ENCODE data around the gene GPANK1. TPM values are rescaled to one million over a fixed set of nuclear protein-coding genes. Genes with fewer than 3 reads are reported as not detected.
A peak's percentile ranks its signal among the peaks of the same experiment; 100 is the strongest.

Gene GPANK1
- total and polyA plus RNA-seq, 10 donors = 12.4 to 21.3 (median 17.4) TPM

DNA sequence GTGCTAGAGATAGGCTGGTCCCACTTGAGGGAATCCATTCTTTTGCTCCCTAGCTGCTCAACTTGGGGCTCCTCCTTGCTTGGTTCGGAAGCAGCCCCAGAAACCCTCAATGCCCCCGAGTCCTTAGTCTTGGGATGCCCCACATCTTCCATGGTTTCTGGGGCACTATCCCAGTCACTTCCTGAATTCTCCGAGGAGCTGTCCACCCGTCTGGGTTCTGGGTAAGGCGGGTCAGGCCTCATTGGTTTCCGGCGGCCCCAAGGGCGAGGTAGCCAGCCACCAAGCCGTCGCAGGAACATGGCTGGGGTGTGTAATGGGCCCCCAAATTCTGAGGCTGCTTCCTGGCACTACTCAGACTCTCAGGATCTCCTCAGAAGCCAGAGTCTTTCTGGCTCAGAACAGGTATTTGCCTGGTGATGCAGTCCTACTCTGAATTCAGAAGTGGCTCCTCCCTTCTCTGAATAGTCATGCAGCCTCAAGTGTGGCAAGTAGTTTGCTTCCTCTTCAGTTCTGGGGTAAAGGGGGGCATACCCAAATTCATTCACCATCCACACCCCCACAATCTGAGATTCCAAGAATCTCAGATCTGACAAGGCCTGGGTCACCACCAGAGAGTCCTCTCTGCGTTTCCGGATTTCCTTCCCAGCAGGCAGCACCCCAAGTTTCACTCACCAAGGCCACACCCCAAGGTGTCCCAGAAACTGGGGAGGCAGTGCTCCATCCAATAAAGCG lies 5.0 kb downstream of the GPANK1 start:
- Histone ChIP-seq H3K27ac (peak overlapping the region; percentile 82 to 97 (median 94)), H3K4me3 (peak overlapping the region; percentile 61 to 96 (median 77)), H3K36me3 (peaks cover 0 to 72% (median 28%) of the 10 kb centered on the region in 6 donors), H3K4me1 (peaks cover 47 to 95% (median 79%) of the 10 kb centered on the region in 6 donors), H3K27me3 (replicated peaks in 1 of 7) (no peaks in the 10 kb centered on the region), H3K9me3 (no peaks in the 10 kb centered on the region)
- TF ChIP-seq POLR2AphosphoS5 (IDR thresholded peaks at IDR 0.05) = no peak
- TF ChIP-seq, protein P1, sequence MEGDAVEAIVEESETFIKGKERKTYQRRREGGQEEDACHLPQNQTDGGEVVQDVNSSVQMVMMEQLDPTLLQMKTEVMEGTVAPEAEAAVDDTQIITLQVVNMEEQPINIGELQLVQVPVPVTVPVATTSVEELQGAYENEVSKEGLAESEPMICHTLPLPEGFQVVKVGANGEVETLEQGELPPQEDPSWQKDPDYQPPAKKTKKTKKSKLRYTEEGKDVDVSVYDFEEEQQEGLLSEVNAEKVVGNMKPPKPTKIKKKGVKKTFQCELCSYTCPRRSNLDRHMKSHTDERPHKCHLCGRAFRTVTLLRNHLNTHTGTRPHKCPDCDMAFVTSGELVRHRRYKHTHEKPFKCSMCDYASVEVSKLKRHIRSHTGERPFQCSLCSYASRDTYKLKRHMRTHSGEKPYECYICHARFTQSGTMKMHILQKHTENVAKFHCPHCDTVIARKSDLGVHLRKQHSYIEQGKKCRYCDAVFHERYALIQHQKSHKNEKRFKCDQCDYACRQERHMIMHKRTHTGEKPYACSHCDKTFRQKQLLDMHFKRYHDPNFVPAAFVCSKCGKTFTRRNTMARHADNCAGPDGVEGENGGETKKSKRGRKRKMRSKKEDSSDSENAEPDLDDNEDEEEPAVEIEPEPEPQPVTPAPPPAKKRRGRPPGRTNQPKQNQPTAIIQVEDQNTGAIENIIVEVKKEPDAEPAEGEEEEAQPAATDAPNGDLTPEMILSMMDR (IDR thresholded peaks at IDR 0.05 in 8 of 11, conservative IDR thresholded peaks at IDR 0.05 in 3 of 11) = no peak
- TF ChIP-seq POLR2A (IDR thresholded peaks at IDR 0.05) = no peak
- intact Hi-C loops (cut with DNase I; ENCODE audit: low total_unique reads) = no loop called here
- peak; percentile 82 for DNase-seq
- WGBS, 5 donors = 22 to 36% (median 25%) methylated on average over 10 to 13 of the region's 13 CpGs

DNA sequence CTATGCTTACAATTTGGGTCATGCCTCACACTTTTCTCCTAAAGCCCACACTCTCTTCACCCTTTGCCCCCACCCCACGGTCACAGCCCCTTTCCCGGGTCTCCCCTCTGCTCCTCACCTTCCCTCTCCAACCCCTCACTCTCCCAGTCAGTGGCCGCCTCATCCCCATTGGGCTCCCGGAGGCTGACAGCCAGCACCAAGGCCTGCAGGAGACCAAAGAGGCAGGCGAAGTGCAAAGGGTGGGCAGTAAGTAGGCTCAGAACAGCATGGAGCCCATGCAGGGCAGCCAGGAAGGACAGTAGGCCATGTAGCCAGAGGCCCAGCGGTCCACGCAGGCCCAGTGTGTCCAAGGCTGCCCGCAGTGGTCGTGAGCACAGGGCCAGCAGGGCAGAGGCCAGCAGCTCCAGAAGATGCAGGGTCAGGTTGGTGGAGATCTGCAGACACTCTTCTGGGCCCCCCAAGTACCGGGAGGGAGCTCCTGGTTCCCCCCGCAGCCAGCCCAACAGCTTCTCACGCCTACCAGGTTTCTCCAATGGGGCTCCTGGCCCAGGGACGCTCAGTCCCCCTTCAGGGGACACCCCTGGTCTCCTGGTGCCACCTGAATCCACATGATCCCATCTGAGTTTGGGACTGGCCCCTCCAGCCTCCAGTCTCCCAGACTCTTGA lies 5.7 kb downstream of the GPANK1 start:
- no peaks in the 10 kb centered on the region for H3K27me3 ChIP-seq (replicated peaks in 1 of 7)
- intact Hi-C loops (cut with DNase I; ENCODE audit: low total_unique reads) = no loop called here
- TF ChIP-seq POLR2AphosphoS5 (IDR thresholded peaks at IDR 0.05) (peak in 1 of 3 donors; percentile 62), POLR2A (IDR thresholded peaks at IDR 0.05) (no peak)
- DNase-seq = no peak
- H3K4me1 ChIP-seq = peaks cover 45 to 96% (median 75%) of the 10 kb centered on the region in 6 donors
- WGBS, 5 donors = 77 to 86% (median 83%) methylated on average over 9 to 13 of the region's 13 CpGs
- peaks cover 0 to 74% (median 28%) of the 10 kb centered on the region in 6 donors for H3K36me3 ChIP-seq
- H3K27ac ChIP-seq = peak overlapping the region; percentile 82 to 97 (median 94)
- peak overlapping the region; percentile 61 to 96 (median 77) for H3K4me3 ChIP-seq
- H3K9me3 ChIP-seq = no peaks in the 10 kb centered on the region

DNA sequence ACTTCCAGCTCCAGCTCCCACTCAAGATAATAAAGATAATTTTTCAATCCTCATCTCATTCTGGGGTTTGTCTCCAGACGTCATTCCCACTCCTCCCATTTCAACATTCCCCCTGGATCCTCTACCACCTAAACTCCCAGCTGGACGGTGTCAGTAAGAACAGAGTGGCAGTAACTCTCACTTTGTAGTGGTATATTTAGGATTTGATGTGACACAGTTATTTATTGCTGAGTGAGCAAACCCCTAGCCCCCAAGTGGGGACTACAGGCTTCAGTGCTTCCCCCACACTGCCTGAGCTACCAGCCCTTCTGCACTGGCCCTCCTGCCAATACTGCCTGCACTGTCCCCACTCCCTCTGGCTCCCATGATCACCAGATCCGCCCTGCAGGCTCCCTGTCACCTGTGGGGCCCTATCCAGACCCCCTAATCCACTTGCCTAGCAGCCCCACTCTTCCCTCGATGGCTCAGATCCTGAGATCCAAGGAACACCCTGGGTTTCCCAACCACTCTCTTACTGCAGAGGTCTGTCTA lies 6.6 kb downstream of the GPANK1 start:
- TF ChIP-seq POLR2AphosphoS5 (IDR thresholded peaks at IDR 0.05) (no peak), POLR2A (IDR thresholded peaks at IDR 0.05) (no peak)
- TF ChIP-seq, protein P1 (IDR thresholded peaks at IDR 0.05 in 8 of 11, conservative IDR thresholded peaks at IDR 0.05 in 3 of 11) = no peak
- H3K36me3 ChIP-seq = peaks cover 0 to 65% (median 25%) of the 10 kb centered on the region in 6 donors
- intact Hi-C loops (cut with DNase I; ENCODE audit: low total_unique reads) = no loop called here
- no peaks in the 10 kb centered on the region for H3K27me3 ChIP-seq (replicated peaks in 1 of 7)
- peak overlapping the region in 2 of 8 donors; percentile 6 to 96 for H3K4me3 ChIP-seq
- WGBS, 5 donors = 82 to 89% (median 85%) methylated on average over 4 of the region's 4 CpGs
- peak overlapping the region in 4 of 8 donors; percentile 10 to 97 (median 94) for H3K27ac ChIP-seq
- peaks cover 42 to 96% (median 75%) of the 10 kb centered on the region in 6 donors for H3K4me1 ChIP-seq
- H3K9me3 ChIP-seq = no peaks in the 10 kb centered on the region
- no peak for DNase-seq

DNA sequence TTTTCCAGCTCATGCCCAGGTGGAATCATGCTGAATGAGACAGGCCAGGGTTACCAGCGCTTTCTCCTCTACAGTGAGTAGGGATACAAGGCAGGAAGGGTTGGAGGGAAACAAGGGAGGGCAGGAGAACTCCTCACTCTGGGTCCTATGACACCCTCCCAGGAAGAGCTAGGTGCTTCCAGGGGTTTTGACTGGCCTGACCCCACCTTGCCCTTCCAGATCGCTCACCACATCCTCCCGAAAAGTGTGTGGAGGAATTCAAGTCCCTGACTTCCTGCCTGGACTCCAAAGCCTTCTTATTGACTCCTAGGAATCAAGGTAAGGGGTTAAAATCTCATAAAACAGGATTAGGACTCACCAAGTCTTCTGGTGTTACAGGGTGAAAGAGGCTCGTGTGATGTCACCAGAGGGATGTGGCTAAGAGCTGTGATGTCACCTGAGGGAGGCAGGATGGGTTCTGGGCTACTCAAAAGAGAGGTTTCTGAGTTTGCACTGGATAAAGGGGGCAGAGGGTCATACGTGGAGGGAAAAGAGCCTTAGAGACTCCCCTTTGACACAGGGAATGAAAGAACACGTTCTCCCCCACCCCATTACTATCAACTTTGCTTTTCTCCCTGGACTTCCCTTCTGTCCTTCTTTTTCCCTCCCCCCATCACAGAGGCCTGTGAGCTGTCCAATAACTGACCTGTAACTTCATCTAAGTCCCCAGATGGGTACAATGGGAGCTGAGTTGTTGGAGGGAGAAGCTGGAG lies 7.2 kb downstream of the GPANK1 start:
- 61 to 83% (median 77%) methylated on average over 6 of the region's 6 CpGs for WGBS, 5 donors
- H3K27ac ChIP-seq = peak overlapping the region in 5 of 8 donors; percentile 9 to 97 (median 94)
- peaks cover 0 to 59% (median 22%) of the 10 kb centered on the region in 6 donors for H3K36me3 ChIP-seq
- H3K27me3 ChIP-seq (replicated peaks in 1 of 7) = no peaks in the 10 kb centered on the region
- H3K4me3 ChIP-seq = peak overlapping the region in 1 of 8 donors; percentile 6
- intact Hi-C loops (cut with DNase I; ENCODE audit: low total_unique reads) = no loop called here
- peaks cover 39 to 92% (median 70%) of the 10 kb centered on the region in 6 donors for H3K4me1 ChIP-seq
- no peak for DNase-seq
- TF ChIP-seq, protein P1 (IDR thresholded peaks at IDR 0.05 in 8 of 11, conservative IDR thresholded peaks at IDR 0.05 in 3 of 11) = no peak
- no peak for TF ChIP-seq POLR2A (IDR thresholded peaks at IDR 0.05)
- no peak for TF ChIP-seq POLR2AphosphoS5 (IDR thresholded peaks at IDR 0.05)
- no peaks in the 10 kb centered on the region for H3K9me3 ChIP-seq

Measured in spleen (tissue), 11 donors.